H9 (cell line): ENCODE measurements around the gene TKFC. TPM values are rescaled to one million over a fixed set of nuclear protein-coding genes. Genes with fewer than 3 reads are reported as not detected.

Source experiments
- DNase-seq: peaks from one replicate; pipeline ENCODE4 v3.0.0-alpha.2; 2017
- H2AFZ ChIP-seq: one replicate; pipeline ENCODE4 v1.6.1; 2013; ENCODE audit warnings: mild to moderate bottlenecking, low read length, control low read depth, moderate library complexity
- H2AK5ac ChIP-seq: 2 replicates; pipeline ENCODE4 v1.6.1; 2013; ENCODE audit warnings: low read length, control low read depth, mixed read lengths; ENCODE audit not compliant: insufficient read length
- H2BK120ac ChIP-seq: one replicate; pipeline ENCODE4 v1.6.1; 2013; ENCODE audit warnings: low read depth, mild to moderate bottlenecking, low read length, control low read depth, inconsistent platforms; ENCODE audit not compliant: poor library complexity, severe bottlenecking
- H2BK12ac ChIP-seq: 2 replicates; pipeline ENCODE4 v1.6.1; 2013; ENCODE audit warnings: low read length, control low read depth, mixed read lengths, low read depth; ENCODE audit not compliant: insufficient read length
- H2BK15ac ChIP-seq: 2 replicates; pipeline ENCODE4 v1.6.1; 2013; ENCODE audit warnings: low read depth, low read length, control low read depth
- H2BK20ac ChIP-seq: one replicate; pipeline ENCODE4 v1.6.1; 2013; ENCODE audit warnings: low read depth, mild to moderate bottlenecking, low read length, control low read depth, inconsistent platforms; ENCODE audit not compliant: poor library complexity, severe bottlenecking
- H2BK5ac ChIP-seq: 2 replicates; pipeline ENCODE4 v1.6.1; 2013; ENCODE audit warnings: low read length, control low read depth, mixed read lengths; ENCODE audit not compliant: insufficient read length
- H3K14ac ChIP-seq: 2 replicates; pipeline ENCODE4 v1.6.1; 2013; ENCODE audit warnings: low read length, control low read depth; ENCODE audit not compliant: insufficient read depth
- H3K18ac ChIP-seq: 2 replicates; pipeline ENCODE4 v1.6.1; 2013; ENCODE audit warnings: low read depth, mild to moderate bottlenecking, mixed read lengths, low read length, control low read depth; ENCODE audit not compliant: insufficient read length
- H3K23ac ChIP-seq: 2 replicates; pipeline ENCODE4 v1.6.1; 2013; ENCODE audit warnings: low read length, control low read depth, mixed read lengths, low read depth; ENCODE audit not compliant: insufficient read length
- H3K23me2 ChIP-seq: 2 replicates; pipeline ENCODE4 v1.6.1; 2013; ENCODE audit warnings: low read depth, mild to moderate bottlenecking, mixed read lengths, low read length, control low read depth; ENCODE audit not compliant: insufficient read length, poor library complexity, severe bottlenecking
- H3K27ac ChIP-seq: 2 replicates; pipeline ENCODE4 v1.5.1; 2013; ENCODE audit warnings: low read length, control low read depth, mixed read lengths, low read depth; ENCODE audit not compliant: insufficient read length
- H3K27me3 ChIP-seq: 2 replicates; pipeline ENCODE4 v1.6.1; 2013; ENCODE audit warnings: low read length, control low read depth, inconsistent platforms; ENCODE audit not compliant: insufficient read depth
- H3K4ac ChIP-seq: 2 replicates; pipeline ENCODE4 v1.6.1; 2013; ENCODE audit warnings: low read depth, mild to moderate bottlenecking, control low read depth, inconsistent platforms, low read length, moderate library complexity
- H3K4me1 ChIP-seq: 2 replicates; pipeline ENCODE4 v1.6.1; 2013; ENCODE audit warnings: low read length, control low read depth, inconsistent platforms; ENCODE audit not compliant: insufficient read depth
- H3K4me2 ChIP-seq: 2 replicates; pipeline ENCODE4 v1.6.1; 2013; ENCODE audit warnings: low read length, control low read depth, mixed read lengths; ENCODE audit not compliant: insufficient read length, insufficient read depth
- H3K56ac ChIP-seq: 2 replicates; pipeline ENCODE4 v1.6.1; 2013; ENCODE audit warnings: low read depth, mild to moderate bottlenecking, mixed read lengths, low read length, control low read depth; ENCODE audit not compliant: insufficient read length
- H3K79me1 ChIP-seq: 2 replicates; pipeline ENCODE4 v1.6.1; 2013; ENCODE audit warnings: low read depth, mild to moderate bottlenecking, moderate library complexity, low read length, control low read depth, inconsistent platforms; ENCODE audit not compliant: insufficient read depth, poor library complexity, severe bottlenecking
- H3K79me2 ChIP-seq: 2 replicates; pipeline ENCODE4 v1.6.1; 2013; ENCODE audit warnings: low read length, control low read depth, inconsistent platforms; ENCODE audit not compliant: insufficient read depth
- H3K9ac ChIP-seq: 2 replicates; pipeline ENCODE4 v1.6.1; 2013; ENCODE audit warnings: low read length, control low read depth, mixed read lengths; ENCODE audit not compliant: insufficient read length; ENCODE audit errors: extremely low read depth
- H3K9me3 ChIP-seq: one replicate; pipeline ENCODE4 v1.6.1; 2013; ENCODE audit warnings: low read depth, low read length, inconsistent platforms; ENCODE audit not compliant: control insufficient read depth
- H3T11ph ChIP-seq: one replicate; pipeline ENCODE4 v1.6.1; 2013; ENCODE audit warnings: mild to moderate bottlenecking, low read length, control low read depth, inconsistent platforms
- H4K20me1 ChIP-seq: one replicate; pipeline ENCODE4 v1.6.1; 2013; ENCODE audit not compliant: control insufficient read depth, insufficient read length, insufficient read depth
- H4K5ac ChIP-seq: 2 replicates; pipeline ENCODE4 v1.6.1; 2013; ENCODE audit warnings: low read depth, mild to moderate bottlenecking, mixed read lengths, low read length, control low read depth; ENCODE audit not compliant: insufficient read length
- H4K8ac ChIP-seq: replicated peaks from 2 replicates; pipeline ENCODE4 v1.6.1; 2013; ENCODE audit warnings: low read length, control low read depth, mixed read lengths, low read depth; ENCODE audit not compliant: insufficient read length
- H4K91ac ChIP-seq: 2 replicates; pipeline ENCODE4 v1.6.1; 2013; ENCODE audit warnings: low read depth, mild to moderate bottlenecking, moderate library complexity, mixed read lengths, low read length, control low read depth; ENCODE audit not compliant: insufficient read length
- H3K27ac Mint-ChIP-seq, 3 experiments: 2 replicates in 2 of 3; 3 replicates in 1 of 3; pipeline ENCODE4 v1.8.0; 2020 to 2021; ENCODE audit warnings: mixed read lengths in 3 of 3, mild to moderate bottlenecking in 1 of 3, moderate library complexity in 1 of 3
- H3K27me3 Mint-ChIP-seq: 2 replicates; pipeline ENCODE4 v1.8.0; 2021; ENCODE audit warnings: low read depth, mild to moderate bottlenecking, moderate library complexity, mixed read lengths
- H3K36me3 Mint-ChIP-seq, 3 experiments: 2 replicates in 2 of 3; 3 replicates in 1 of 3; pipeline ENCODE4 v1.8.0; 2020 to 2021; ENCODE audit warnings: low read depth in 3 of 3, mixed read lengths in 3 of 3; ENCODE audit not compliant: insufficient read depth in 1 of 3
- H3K4me1 Mint-ChIP-seq, 2 experiments: 2 replicates each; pipeline ENCODE4 v1.8.0; 2020; ENCODE audit warnings: mixed read lengths in 2 of 2
- H3K4me3 Mint-ChIP-seq, 2 experiments: 2 replicates in 1 of 2; 3 replicates in 1 of 2; pipeline ENCODE4 v1.8.0; 2020 to 2021; ENCODE audit warnings: mild to moderate bottlenecking in 2 of 2, mixed read lengths in 2 of 2, moderate library complexity in 1 of 2
- H3K9me3 Mint-ChIP-seq, 2 experiments: 2 replicates in 1 of 2; 3 replicates in 1 of 2; pipeline ENCODE4 v1.8.0; 2020; ENCODE audit warnings: mild to moderate bottlenecking in 2 of 2, mixed read lengths in 2 of 2, moderate library complexity in 1 of 2
- CTCF ChIP-seq: fragments of 200-600 bp; sonication (generic); conservative IDR thresholded peaks from 3 replicates; pipeline ENCODE4 v1.8.0; 2021; ENCODE audit warnings: antibody characterized with exemption, mild to moderate bottlenecking
- WGBS: extraction: QIAGEN DNeasy Blood & Tissue Kit; methylation state at CpG from one replicate; pipeline ENCODE4 v1.1.7; 2013; ENCODE audit warnings: missing lambda C conversion rate, low lambda C conversion rate, mixed read lengths; ENCODE audit not compliant: insufficient read length; ENCODE audit errors: extremely low coverage; 5-methylcytosine and 5-hydroxymethylcytosine counted together
- total RNA-seq: library from RNA; stranded (reverse); gene quantifications from 2 replicates; pipeline ENCODE4 v1.2.1, GENCODE V29; 2021

TKFC gene
- total RNA-seq, 1 experiment from 2014 or later = 59.0 TPM

GRCh38 chr11:61298663-61299244 is 34.3 kb upstream of the TKFC start:
- Histone ChIP-seq H3K4me1 (no peaks in the 10 kb centered on the region), H3K9me3 (no peaks in the 10 kb centered on the region), H2BK5ac (no peak overlapping the region), H2BK12ac (no peak overlapping the region), H3T11ph (no peak overlapping the region), H3K79me2 (no peaks in the 10 kb centered on the region), H4K91ac (no peak overlapping the region), H3K9ac (no peak overlapping the region), H3K56ac (no peak overlapping the region), H3K4me2 (no peak overlapping the region), H2BK15ac (no peak overlapping the region), H3K18ac (no peak overlapping the region), H2BK120ac (no peak overlapping the region), H3K23me2 (peaks cover 10% of the 10 kb centered on the region), H3K23ac (no peak overlapping the region), H3K27me3 (no peaks in the 10 kb centered on the region; the same call in 1 of the 2 replicates), H4K20me1 (no peaks in the 10 kb centered on the region), H2BK20ac (no peak overlapping the region), H4K5ac (no peak overlapping the region), H2AFZ (no peak overlapping the region), H3K4ac (no peak overlapping the region), H3K14ac (no peak overlapping the region), H2AK5ac (no peak overlapping the region), H3K79me1 (no peaks in the 10 kb centered on the region), H3K27ac (no peak overlapping the region), H4K8ac (no peak overlapping the region)
- TF ChIP-seq CTCF = no peak
- Mint-ChIP-seq H3K4me1 (peaks cover 19 to 23% of the 10 kb centered on the region in 2 experiments), H3K4me3 (no peak overlapping the region), H3K27ac (peak overlapping the region in 2 of 3 experiments; percentile 80 to 83; a peak in 3 of 7 replicates), H3K36me3 (peaks cover 25 to 72% (median 57%) of the 10 kb centered on the region in 3 experiments; a peak in 6 of 7 replicates), H3K9me3 (no peaks in the 10 kb centered on the region), H3K27me3 (peaks cover 2% of the 10 kb centered on the region)
- no CpG with 5 or more reads among the region's 4 CpGs for WGBS
- DNase-seq = no peak
